ENCODE results near the gene ZNF784. TPM values are rescaled to one million over a fixed set of nuclear protein-coding genes. Genes with fewer than 3 reads are reported as not detected.

Gene ZNF784
- total and polyA plus RNA-seq, 9 of the 15 experiments (the other 6 are each of a cell fraction or from before 2014, with no cell fraction given): 0.14 to 6.1 (median 2.1) TPM

DNA sequence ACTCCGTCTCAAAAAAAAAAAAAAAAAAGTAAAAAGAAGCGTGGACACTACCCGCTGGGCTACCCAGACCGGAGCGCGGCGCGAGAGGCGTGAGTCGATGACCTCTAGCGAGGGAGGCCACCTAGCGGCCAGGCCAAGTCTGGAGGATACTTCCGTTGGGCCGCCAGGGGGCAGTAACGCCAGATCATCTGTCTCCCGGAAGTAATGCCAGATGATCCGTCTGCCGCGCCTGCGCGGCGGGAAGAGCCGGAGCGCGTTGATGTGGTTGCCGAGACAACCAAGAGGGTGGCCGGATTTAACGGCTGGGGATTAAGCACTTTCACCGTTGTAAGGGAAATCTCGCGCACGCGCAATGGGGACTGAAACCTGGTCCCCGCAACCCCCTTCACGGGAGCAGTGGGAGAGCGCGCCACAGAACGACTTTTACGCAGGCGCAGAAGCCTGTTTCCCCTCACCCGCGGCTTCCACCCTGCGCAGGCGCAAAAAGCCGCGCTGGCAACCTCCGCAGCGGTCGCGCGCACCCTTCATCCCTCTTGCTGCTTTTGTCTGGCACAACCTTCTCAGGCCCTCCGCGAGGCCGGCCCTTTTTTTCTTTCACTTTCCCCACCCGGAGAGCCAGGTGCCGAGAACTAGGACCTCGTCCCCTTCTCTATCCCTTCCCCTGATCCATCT is 29.4 kb upstream of the ZNF784 start (continued):
- TF ChIP-seq, protein P1, sequence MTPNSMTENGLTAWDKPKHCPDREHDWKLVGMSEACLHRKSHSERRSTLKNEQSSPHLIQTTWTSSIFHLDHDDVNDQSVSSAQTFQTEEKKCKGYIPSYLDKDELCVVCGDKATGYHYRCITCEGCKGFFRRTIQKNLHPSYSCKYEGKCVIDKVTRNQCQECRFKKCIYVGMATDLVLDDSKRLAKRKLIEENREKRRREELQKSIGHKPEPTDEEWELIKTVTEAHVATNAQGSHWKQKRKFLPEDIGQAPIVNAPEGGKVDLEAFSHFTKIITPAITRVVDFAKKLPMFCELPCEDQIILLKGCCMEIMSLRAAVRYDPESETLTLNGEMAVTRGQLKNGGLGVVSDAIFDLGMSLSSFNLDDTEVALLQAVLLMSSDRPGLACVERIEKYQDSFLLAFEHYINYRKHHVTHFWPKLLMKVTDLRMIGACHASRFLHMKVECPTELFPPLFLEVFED (CRISPR knock-in tag; conservative IDR thresholded peaks at IDR 0.05): peak; percentile 67; the same call in 1 of the 2 replicates
- TF ChIP-seq ZNF146 (CRISPR knock-in tag; IDR thresholded peaks at IDR 0.05; ENCODE audit: unreplicated experiment): no peak
- TF ChIP-seq, protein P2, sequence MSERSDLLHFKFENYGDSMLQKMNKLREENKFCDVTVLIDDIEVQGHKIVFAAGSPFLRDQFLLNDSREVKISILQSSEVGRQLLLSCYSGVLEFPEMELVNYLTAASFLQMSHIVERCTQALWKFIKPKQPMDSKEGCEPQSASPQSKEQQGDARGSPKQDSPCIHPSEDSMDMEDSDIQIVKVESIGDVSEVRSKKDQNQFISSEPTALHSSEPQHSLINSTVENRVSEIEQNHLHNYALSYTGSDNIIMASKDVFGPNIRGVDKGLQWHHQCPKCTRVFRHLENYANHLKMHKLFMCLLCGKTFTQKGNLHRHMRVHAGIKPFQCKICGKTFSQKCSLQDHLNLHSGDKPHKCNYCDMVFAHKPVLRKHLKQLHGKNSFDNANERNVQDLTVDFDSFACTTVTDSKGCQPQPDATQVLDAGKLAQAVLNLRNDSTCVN (CRISPR knock-in tag; IDR thresholded peaks at IDR 0.05): 0 out of 2 replicates have a peak, but pooled peaks have one; percentile 74
- no peak for TF ChIP-seq ZNF165 (CRISPR knock-in tag; IDR thresholded peaks at IDR 0.05; ENCODE audit: borderline replicate concordance)
- no peak; the same call in 1 of the 2 replicates for TF ChIP-seq ZNF75A (CRISPR knock-in tag; IDR thresholded peaks at IDR 0.05)
- TF ChIP-seq FOXP1 (CRISPR knock-in tag; IDR thresholded peaks at IDR 0.05): peak; percentile 27; the same call in 1 of the 2 replicates
- TF ChIP-seq OTX1 (CRISPR knock-in tag; IDR thresholded peaks at IDR 0.05): peak; percentile 80
- peak; percentile 52 for TF ChIP-seq NFE2 (IDR thresholded peaks at IDR 0.05; ENCODE audit: low read depth)
- TF ChIP-seq ARID1B (IDR thresholded peaks at IDR 0.05): peak; percentile 48; the same call in 1 of the 2 replicates
- TF ChIP-seq POLR3G (IDR thresholded peaks at IDR 0.05; ENCODE audit: extremely low read depth, insufficient read length, insufficient replicate concordance): no peak
- TF ChIP-seq NUFIP1 (IDR thresholded peaks at IDR 0.05; ENCODE audit: partially characterized antibody): no peak
- TF ChIP-seq, protein P3, sequence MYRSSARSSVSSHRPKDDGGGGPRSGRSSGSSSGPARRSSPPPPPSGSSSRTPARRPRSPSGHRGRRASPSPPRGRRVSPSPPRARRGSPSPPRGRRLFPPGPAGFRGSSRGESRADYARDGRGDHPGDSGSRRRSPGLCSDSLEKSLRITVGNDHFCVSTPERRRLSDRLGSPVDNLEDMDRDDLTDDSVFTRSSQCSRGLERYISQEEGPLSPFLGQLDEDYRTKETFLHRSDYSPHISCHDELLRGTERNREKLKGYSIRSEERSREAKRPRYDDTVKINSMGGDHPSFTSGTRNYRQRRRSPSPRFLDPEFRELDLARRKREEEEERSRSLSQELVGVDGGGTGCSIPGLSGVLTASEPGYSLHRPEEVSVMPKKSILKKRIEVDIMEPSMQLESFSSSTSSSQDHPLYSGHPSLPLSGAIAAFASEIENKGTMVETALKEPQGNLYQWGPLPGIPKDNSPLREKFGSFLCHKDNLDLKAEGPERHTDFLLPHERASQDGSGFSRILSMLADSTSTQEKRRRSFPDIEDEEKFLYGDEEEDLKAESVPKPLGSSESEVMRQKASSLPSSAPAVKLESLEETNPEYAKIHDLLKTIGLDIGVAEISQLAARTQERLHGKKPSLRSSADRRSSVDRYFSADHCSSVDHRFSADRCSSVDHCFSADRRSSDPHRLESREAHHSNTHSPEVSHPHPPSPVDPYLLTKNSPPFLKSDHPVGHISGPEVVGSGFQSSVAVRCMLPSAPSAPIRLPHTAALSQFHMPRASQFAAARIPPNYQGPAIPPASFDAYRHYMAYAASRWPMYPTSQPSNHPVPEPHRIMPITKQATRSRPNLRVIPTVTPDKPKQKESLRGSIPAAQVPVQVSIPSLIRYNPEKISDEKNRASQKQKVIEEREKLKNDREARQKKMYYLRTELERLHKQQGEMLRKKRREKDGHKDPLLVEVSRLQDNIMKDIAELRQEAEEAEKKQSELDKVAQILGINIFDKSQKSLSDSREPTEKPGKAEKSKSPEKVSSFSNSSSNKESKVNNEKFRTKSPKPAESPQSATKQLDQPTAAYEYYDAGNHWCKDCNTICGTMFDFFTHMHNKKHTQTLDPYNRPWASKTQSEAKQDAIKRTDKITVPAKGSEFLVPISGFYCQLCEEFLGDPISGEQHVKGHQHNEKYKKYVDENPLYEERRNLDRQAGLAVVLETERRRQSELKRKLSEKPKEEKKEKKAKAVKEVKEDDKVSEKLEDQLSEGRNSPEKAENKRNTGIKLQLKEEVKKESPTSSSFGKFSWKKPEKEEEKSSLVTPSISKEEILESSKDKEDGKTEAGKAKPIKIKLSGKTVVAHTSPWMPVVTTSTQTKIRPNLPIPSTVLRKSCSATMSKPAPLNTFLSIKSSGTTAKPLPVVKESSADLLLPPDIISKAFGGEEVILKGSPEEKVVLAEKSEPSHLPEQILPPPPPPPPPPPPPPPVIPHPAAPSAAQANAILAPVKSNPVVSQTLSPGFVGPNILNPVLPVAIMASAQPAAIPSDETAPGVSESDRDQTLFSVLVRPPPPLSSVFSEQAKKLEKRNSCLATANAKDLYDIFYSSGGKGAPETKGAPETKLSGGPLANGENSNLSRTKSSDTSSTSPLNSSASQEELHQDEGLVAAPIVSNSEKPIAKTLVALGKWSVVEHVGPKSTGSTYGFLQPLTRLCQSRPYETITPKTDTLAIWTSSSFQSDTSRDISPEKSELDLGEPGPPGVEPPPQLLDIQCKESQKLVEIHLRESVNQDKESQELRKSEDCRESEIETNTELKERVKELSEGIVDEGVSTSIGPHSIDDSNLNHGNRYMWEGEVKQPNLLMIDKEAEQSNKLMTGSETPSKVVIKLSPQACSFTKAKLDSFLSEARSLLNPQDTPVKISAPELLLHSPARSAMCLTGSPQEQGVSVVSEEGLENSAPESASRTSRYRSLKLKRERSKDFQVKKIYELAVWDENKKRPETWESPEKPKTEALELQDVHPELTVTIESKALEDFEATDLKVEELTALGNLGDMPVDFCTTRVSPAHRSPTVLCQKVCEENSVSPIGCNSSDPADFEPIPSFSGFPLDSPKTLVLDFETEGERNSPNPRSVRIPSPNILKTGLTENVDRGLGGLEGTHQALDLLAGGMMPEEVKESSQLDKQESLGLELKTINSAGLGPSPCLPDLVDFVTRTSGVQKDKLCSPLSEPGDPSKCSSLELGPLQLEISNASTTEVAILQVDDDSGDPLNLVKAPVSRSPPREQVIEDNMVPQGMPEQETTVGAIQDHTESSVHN (IDR thresholded peaks at IDR 0.05; ENCODE audit: borderline replicate concordance in 1 of 2, low read depth in 1 of 2): no peak
- TF ChIP-seq, protein P4, sequence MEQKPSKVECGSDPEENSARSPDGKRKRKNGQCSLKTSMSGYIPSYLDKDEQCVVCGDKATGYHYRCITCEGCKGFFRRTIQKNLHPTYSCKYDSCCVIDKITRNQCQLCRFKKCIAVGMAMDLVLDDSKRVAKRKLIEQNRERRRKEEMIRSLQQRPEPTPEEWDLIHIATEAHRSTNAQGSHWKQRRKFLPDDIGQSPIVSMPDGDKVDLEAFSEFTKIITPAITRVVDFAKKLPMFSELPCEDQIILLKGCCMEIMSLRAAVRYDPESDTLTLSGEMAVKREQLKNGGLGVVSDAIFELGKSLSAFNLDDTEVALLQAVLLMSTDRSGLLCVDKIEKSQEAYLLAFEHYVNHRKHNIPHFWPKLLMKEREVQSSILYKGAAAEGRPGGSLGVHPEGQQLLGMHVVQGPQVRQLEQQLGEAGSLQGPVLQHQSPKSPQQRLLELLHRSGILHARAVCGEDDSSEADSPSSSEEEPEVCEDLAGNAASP (IDR thresholded peaks at IDR 0.05): no peak
- TF ChIP-seq ESRRB (CRISPR knock-in tag; IDR thresholded peaks at IDR 0.05; ENCODE audit: borderline replicate concordance): no peak
- TF ChIP-seq SPI1 (IDR thresholded peaks at IDR 0.05; ENCODE audit: borderline replicate concordance, low read depth, low read length): no peak
- no peak for TF ChIP-seq NR3C1 (CRISPR knock-in tag; IDR thresholded peaks at IDR 0.05)

All from K562 (cell line).